ENCODE measurements around the gene ATP6V0A1.

Gene ATP6V0A1

GRCh38 chr17:42512246-42512645 is 53.6 kb downstream of the ATP6V0A1 start:
- DNase-seq (ENCODE audit: low read depth) = no peak
- no peak overlapping the region for H3K4me3 ChIP-seq (ENCODE audit: low read depth, low read length)
- TF ChIP-seq CTCF (IDR thresholded peaks at IDR 0.05; ENCODE audit: control insufficient read depth, extremely low read depth, insufficient read depth) = no peak

GRCh38 chr17:42512733-42513251 is 54.1 kb downstream of the ATP6V0A1 start:
- H3K4me3 ChIP-seq (ENCODE audit: low read depth, low read length) = no peak overlapping the region
- no peak for TF ChIP-seq CTCF (IDR thresholded peaks at IDR 0.05; ENCODE audit: control insufficient read depth, extremely low read depth, insufficient read depth)
- no peak for DNase-seq (ENCODE audit: low read depth)

GRCh38 chr17:42513686-42514085 is 55.0 kb downstream of the ATP6V0A1 start:
- no peak overlapping the region for H3K4me3 ChIP-seq (ENCODE audit: low read depth, low read length)
- no peak for DNase-seq (ENCODE audit: low read depth)
- no peak for TF ChIP-seq CTCF (IDR thresholded peaks at IDR 0.05; ENCODE audit: control insufficient read depth, extremely low read depth, insufficient read depth)

GRCh38 chr17:42514279-42514678 is 55.6 kb downstream of the ATP6V0A1 start:
- no peak for TF ChIP-seq CTCF (IDR thresholded peaks at IDR 0.05; ENCODE audit: control insufficient read depth, extremely low read depth, insufficient read depth)
- H3K4me3 ChIP-seq (ENCODE audit: low read depth, low read length) = no peak overlapping the region
- DNase-seq (ENCODE audit: low read depth) = no peak

- H3K4me3 ChIP-seq (ENCODE audit: low read depth, low read length) = no peak overlapping the region
- no peak for TF ChIP-seq CTCF (IDR thresholded peaks at IDR 0.05; ENCODE audit: control insufficient read depth, extremely low read depth, insufficient read depth)
Observed at GRCh38 chr17:42514867-42515266, 56.2 kb downstream of the ATP6V0A1 start.

GRCh38 chr17:42517516-42517915 is 58.8 kb downstream of the ATP6V0A1 start:
- H3K4me3 ChIP-seq (ENCODE audit: low read depth, low read length) = no peak overlapping the region
- TF ChIP-seq CTCF (IDR thresholded peaks at IDR 0.05; ENCODE audit: control insufficient read depth, extremely low read depth, insufficient read depth) = peak; percentile 92
- DNase-seq (ENCODE audit: low read depth) = peak; percentile 61

More at GRCh38 chr17:42514867-42515266, 56.2 kb downstream of the ATP6V0A1 start:
- DNase-seq (ENCODE audit: low read depth) = no peak

- no peak for TF ChIP-seq CTCF (IDR thresholded peaks at IDR 0.05; ENCODE audit: control insufficient read depth, extremely low read depth, insufficient read depth)
- DNase-seq (ENCODE audit: low read depth) = no peak
- H3K4me3 ChIP-seq (ENCODE audit: low read depth, low read length) = no peak overlapping the region
Observed at GRCh38 chr17:42518046-42518754, 59.5 kb downstream of the ATP6V0A1 start.

Measured in LNCaP clone FGC (cell line).